ENCODE results near the gene WDR54. TPM values are rescaled to one million over a fixed set of nuclear protein-coding genes. Genes with fewer than 3 reads are reported as not detected.

The WDR54 gene
- total RNA-seq, 2 donors from 2014 or later = 0.99 to 14.3 TPM

DNA sequence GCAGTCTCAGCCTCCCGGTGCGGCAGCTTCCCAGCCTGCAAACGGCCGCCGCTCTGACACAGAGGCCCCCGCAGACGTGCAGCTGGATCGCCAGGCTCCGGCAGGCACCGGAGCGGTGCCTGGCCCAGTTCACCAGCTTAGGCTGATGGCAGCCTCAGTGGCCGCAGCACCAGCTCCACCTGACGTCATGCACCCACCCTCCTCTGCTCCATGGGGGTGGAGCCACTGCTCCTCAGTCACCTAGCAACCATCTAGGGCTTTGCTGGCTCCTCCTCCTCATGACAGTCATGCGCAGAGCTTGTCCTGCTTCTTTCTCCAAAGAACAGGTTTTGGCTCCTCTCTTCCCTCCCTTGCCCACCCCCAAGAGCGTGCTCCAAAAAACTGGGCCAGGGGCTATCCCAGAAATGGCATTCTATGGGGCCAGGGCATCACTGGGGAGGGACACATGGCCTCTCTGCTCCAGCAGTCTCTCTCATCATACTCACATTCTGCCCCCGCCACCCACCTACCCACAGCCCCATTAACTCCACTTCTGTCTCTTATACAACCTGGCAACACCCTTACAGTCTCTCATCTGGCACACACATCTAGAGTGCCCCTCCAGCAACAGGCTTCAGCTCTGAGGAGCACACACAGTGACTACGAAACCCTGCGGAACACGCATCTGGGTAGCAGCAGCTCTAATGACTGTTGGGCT lies 46.9 kb upstream of the WDR54 start:
- ATAC-seq (peak; percentile 50), DNase-seq (peak; percentile 25 to 67 (median 56))
- no peak overlapping the region for H3K27ac ChIP-seq
- H3K4me1 ChIP-seq = peaks cover 10% of the 10 kb centered on the region
- TF ChIP-seq, protein P1, sequence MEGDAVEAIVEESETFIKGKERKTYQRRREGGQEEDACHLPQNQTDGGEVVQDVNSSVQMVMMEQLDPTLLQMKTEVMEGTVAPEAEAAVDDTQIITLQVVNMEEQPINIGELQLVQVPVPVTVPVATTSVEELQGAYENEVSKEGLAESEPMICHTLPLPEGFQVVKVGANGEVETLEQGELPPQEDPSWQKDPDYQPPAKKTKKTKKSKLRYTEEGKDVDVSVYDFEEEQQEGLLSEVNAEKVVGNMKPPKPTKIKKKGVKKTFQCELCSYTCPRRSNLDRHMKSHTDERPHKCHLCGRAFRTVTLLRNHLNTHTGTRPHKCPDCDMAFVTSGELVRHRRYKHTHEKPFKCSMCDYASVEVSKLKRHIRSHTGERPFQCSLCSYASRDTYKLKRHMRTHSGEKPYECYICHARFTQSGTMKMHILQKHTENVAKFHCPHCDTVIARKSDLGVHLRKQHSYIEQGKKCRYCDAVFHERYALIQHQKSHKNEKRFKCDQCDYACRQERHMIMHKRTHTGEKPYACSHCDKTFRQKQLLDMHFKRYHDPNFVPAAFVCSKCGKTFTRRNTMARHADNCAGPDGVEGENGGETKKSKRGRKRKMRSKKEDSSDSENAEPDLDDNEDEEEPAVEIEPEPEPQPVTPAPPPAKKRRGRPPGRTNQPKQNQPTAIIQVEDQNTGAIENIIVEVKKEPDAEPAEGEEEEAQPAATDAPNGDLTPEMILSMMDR (IDR thresholded peaks at IDR 0.05) = no peak
- peak in 1 of 3 donors; percentile 11 for TF ChIP-seq POLR2A (IDR thresholded peaks at IDR 0.05)
- H3K27me3 ChIP-seq = no peaks in the 10 kb centered on the region
- no peaks in the 10 kb centered on the region for H3K9me3 ChIP-seq
- WGBS, 2 donors = 72 to 91% methylated on average over 12 to 18 of the region's 19 CpGs
- no peak overlapping the region for H3K4me3 ChIP-seq
- H3K36me3 ChIP-seq (replicated peaks in 1 of 2; ENCODE audit: insufficient read depth in 1 of 2, low read depth in 2 of 2) = peaks cover 13 to 15% of the 10 kb centered on the region in 2 donors
- intact Hi-C loops (cut with DNase I) = no loop called here

DNA sequence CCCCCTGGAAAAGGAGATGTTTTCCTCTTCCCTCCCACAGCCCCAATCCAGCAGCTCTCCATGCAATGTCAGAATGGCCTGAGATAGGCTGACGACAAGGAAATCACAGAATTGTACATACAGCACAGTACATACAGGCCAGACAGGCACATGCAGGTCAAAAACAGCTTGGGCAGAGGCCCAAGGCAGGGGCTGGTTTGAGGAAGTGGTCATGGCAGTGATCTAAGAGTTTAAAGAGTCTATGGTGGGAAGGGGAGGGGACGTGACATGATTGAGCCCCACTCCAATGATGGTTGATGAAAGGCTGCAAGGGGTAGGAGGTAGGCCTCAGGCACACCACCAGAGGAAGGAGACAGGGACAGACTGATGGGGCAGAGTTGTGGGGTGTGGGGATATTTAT lies 45.7 kb upstream of the WDR54 start:
- intact Hi-C loops (cut with DNase I) = no loop called here
- Histone ChIP-seq H3K9me3 (no peaks in the 10 kb centered on the region), H3K27ac (no peak overlapping the region), H3K4me1 (peaks cover 21% of the 10 kb centered on the region), H3K27me3 (no peaks in the 10 kb centered on the region), H3K36me3 (replicated peaks in 1 of 2; ENCODE audit: insufficient read depth in 1 of 2, low read depth in 2 of 2) (peaks cover 5 to 8% of the 10 kb centered on the region in 2 donors), H3K4me3 (no peak overlapping the region)
- WGBS, 2 donors = 81 to 95% methylated on average over 2 of the region's 2 CpGs
- no peak for DNase-seq
- no peak for ATAC-seq
- no peak for TF ChIP-seq POLR2A (IDR thresholded peaks at IDR 0.05)
- TF ChIP-seq, protein P1 (IDR thresholded peaks at IDR 0.05) = no peak

DNA sequence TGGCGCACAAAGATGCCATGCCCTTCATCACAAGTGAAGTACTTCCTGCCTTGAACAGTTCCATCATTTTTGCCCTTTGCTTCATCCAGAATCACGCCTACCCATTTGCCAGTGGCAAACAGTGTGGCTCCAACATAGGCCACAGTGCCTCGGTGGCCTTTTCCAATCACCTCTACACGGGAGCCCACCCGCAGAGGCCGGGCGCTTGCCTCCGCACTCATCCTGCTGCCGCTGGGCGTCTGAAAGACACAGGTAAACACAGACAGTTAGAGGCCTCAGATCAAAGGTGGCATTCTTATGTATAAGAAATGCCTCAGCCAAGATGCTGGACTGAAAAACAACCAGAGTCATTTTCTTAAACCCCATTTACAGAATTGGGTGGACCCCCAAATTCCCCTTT lies 43.5 kb upstream of the WDR54 start:
- no peak overlapping the region for H3K4me3 ChIP-seq
- H3K36me3 ChIP-seq (replicated peaks in 1 of 2; ENCODE audit: insufficient read depth in 1 of 2, low read depth in 2 of 2) = peaks cover 3 to 5% of the 10 kb centered on the region in 2 donors
- H3K27ac ChIP-seq = no peak overlapping the region
- H3K9me3 ChIP-seq = no peaks in the 10 kb centered on the region
- ATAC-seq (no peak), DNase-seq (no peak)
- WGBS, 2 donors = 87 to 92% methylated on average over 10 of the region's 10 CpGs
- H3K4me1 ChIP-seq = peaks cover 30% of the 10 kb centered on the region
- H3K27me3 ChIP-seq = no peaks in the 10 kb centered on the region
- intact Hi-C loops (cut with DNase I) = no loop called here
- TF ChIP-seq, protein P1 (IDR thresholded peaks at IDR 0.05) = no peak
- TF ChIP-seq POLR2A (IDR thresholded peaks at IDR 0.05) = no peak

DNA sequence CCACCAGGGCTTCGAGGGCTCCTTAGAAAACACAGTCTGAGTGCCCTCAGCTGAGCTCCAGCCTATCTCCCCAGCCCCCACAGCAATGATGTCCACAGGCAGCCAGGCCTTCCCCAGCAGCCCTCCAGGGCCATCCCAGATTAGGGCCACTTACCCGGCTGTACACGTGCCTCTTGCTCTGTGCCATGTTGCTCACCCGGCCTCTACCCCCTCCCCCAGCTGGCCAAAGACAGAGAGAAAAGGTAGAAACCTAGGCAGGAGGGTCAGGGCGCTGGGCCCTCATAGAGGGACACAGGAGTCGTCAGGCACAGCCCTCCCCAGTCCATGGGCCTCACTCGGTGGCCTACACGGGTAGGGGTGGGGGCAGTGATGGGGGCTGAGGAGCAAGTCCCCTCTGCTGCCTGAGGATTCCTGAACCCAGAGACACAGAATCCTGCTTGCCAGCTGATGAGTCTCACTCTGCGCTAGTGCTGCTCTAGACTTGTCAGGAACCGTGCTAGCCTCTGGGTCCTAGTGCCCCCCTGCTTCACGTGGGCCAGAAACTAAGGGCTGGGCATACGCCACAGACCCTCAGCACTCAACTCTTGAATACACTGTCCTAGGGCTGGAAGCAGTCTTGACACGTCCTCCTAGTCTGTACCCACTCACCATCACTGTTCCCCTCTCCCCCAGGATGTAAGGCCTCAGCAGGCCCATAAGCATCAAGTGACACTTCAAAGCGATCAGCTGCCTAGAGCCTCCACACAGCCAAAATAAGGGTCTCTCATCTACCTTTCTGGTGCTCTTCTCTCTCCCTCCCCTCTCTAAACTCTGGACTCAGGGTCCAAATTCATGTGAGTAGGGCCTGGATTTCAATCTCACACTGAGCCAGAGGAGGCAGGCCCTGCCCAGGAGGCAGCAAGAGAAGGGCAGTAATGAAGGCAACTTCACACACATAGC lies 41.4 kb upstream of the WDR54 start, which contains the start of gene DCTN1:
DCTN1 (minus strand) TSS at position 461 of the 939 bp plus-strand sequence; CDS start at position 187, 274 bp downstream.
- peak; percentile 25 to 68 (median 37) for DNase-seq
- intact Hi-C loops (cut with DNase I) = no loop called here
- TF ChIP-seq, protein P1 (IDR thresholded peaks at IDR 0.05) = no peak
- TF ChIP-seq POLR2A (IDR thresholded peaks at IDR 0.05) = no peak
- H3K36me3 ChIP-seq (replicated peaks in 1 of 2; ENCODE audit: insufficient read depth in 1 of 2, low read depth in 2 of 2) = peaks cover 3 to 5% of the 10 kb centered on the region in 2 donors
- peaks cover 43% of the 10 kb centered on the region for H3K4me1 ChIP-seq
- H3K27ac ChIP-seq = no peak within 1 kb of the TSS
- 23 to 37% methylated on average over 6 to 14 of the region's 14 CpGs for WGBS, 2 donors
- H3K4me3 ChIP-seq = no peak within 1 kb of the TSS
- no peaks in the 10 kb centered on the region for H3K27me3 ChIP-seq
- ATAC-seq = peak; percentile 36
- H3K9me3 ChIP-seq = no peaks in the 10 kb centered on the region

Data from body of pancreas (tissue), 4 donors.